ENCODE results near the gene ZBTB38. TPM values are rescaled to one million over a fixed set of nuclear protein-coding genes. Genes with fewer than 3 reads are reported as not detected.
A peak's percentile ranks its signal among the peaks of the same experiment; 100 is the strongest.

Gene ZBTB38
- total and polyA plus RNA-seq, 2 of the 13 experiments (the other 11 are each of a cell fraction or from before 2014, with no cell fraction given) = 26.8 to 51.7 TPM

DNA sequence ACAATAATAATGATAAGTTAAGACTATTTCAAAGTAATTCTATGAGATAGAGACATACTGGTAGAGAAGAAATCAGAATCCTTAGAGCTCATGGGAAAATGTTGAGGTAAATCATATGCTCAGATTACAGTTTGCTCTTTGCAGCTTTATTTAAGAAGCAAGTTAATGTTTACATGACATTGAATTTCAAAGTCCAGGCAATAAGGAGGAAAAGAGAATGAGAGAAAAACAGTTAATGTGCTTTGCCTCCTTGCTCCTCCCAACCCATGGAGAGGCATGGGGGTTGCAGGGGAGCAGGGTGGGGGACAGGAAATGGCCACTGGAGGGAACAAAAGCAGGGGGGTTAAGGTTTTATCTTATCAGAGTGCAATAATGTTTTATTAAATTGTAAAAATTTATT, 42.2 kb upstream of the ZBTB38 start (continued):
- TF ChIP-seq, protein P1, sequence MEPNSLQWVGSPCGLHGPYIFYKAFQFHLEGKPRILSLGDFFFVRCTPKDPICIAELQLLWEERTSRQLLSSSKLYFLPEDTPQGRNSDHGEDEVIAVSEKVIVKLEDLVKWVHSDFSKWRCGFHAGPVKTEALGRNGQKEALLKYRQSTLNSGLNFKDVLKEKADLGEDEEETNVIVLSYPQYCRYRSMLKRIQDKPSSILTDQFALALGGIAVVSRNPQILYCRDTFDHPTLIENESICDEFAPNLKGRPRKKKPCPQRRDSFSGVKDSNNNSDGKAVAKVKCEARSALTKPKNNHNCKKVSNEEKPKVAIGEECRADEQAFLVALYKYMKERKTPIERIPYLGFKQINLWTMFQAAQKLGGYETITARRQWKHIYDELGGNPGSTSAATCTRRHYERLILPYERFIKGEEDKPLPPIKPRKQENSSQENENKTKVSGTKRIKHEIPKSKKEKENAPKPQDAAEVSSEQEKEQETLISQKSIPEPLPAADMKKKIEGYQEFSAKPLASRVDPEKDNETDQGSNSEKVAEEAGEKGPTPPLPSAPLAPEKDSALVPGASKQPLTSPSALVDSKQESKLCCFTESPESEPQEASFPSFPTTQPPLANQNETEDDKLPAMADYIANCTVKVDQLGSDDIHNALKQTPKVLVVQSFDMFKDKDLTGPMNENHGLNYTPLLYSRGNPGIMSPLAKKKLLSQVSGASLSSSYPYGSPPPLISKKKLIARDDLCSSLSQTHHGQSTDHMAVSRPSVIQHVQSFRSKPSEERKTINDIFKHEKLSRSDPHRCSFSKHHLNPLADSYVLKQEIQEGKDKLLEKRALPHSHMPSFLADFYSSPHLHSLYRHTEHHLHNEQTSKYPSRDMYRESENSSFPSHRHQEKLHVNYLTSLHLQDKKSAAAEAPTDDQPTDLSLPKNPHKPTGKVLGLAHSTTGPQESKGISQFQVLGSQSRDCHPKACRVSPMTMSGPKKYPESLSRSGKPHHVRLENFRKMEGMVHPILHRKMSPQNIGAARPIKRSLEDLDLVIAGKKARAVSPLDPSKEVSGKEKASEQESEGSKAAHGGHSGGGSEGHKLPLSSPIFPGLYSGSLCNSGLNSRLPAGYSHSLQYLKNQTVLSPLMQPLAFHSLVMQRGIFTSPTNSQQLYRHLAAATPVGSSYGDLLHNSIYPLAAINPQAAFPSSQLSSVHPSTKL (CRISPR knock-in tag; IDR thresholded peaks at IDR 0.05) = peak; percentile 52
- TF ChIP-seq, protein P2, sequence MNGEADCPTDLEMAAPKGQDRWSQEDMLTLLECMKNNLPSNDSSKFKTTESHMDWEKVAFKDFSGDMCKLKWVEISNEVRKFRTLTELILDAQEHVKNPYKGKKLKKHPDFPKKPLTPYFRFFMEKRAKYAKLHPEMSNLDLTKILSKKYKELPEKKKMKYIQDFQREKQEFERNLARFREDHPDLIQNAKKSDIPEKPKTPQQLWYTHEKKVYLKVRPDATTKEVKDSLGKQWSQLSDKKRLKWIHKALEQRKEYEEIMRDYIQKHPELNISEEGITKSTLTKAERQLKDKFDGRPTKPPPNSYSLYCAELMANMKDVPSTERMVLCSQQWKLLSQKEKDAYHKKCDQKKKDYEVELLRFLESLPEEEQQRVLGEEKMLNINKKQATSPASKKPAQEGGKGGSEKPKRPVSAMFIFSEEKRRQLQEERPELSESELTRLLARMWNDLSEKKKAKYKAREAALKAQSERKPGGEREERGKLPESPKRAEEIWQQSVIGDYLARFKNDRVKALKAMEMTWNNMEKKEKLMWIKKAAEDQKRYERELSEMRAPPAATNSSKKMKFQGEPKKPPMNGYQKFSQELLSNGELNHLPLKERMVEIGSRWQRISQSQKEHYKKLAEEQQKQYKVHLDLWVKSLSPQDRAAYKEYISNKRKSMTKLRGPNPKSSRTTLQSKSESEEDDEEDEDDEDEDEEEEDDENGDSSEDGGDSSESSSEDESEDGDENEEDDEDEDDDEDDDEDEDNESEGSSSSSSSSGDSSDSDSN (CRISPR knock-in tag; IDR thresholded peaks at IDR 0.05) = no peak
- TF ChIP-seq FOXP1 (IDR thresholded peaks at IDR 0.05) = no peak
- TF ChIP-seq FOXP1 (CRISPR knock-in tag; IDR thresholded peaks at IDR 0.05) = peak; percentile 12; the same call in 1 of the 2 replicates
- TF ChIP-seq ZMAT3 (CRISPR knock-in tag; conservative IDR thresholded peaks at IDR 0.05) = no peak
- TF ChIP-seq, protein P3, sequence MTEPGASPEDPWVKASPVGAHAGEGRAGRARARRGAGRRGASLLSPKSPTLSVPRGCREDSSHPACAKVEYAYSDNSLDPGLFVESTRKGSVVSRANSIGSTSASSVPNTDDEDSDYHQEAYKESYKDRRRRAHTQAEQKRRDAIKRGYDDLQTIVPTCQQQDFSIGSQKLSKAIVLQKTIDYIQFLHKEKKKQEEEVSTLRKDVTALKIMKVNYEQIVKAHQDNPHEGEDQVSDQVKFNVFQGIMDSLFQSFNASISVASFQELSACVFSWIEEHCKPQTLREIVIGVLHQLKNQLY (CRISPR knock-in tag; IDR thresholded peaks at IDR 0.05) = no peak
- TF ChIP-seq, protein P4, sequence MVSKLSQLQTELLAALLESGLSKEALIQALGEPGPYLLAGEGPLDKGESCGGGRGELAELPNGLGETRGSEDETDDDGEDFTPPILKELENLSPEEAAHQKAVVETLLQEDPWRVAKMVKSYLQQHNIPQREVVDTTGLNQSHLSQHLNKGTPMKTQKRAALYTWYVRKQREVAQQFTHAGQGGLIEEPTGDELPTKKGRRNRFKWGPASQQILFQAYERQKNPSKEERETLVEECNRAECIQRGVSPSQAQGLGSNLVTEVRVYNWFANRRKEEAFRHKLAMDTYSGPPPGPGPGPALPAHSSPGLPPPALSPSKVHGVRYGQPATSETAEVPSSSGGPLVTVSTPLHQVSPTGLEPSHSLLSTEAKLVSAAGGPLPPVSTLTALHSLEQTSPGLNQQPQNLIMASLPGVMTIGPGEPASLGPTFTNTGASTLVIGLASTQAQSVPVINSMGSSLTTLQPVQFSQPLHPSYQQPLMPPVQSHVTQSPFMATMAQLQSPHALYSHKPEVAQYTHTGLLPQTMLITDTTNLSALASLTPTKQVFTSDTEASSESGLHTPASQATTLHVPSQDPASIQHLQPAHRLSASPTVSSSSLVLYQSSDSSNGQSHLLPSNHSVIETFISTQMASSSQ (IDR thresholded peaks at IDR 0.05; ENCODE audit: low read depth) = peak; percentile 38; the same call in 1 of the 2 replicates
- TF ChIP-seq, protein P4 (CRISPR knock-in tag; IDR thresholded peaks at IDR 0.05; ENCODE audit: borderline replicate concordance) = no peak; the same call in 1 of the 2 replicates
- TF ChIP-seq, protein P5, sequence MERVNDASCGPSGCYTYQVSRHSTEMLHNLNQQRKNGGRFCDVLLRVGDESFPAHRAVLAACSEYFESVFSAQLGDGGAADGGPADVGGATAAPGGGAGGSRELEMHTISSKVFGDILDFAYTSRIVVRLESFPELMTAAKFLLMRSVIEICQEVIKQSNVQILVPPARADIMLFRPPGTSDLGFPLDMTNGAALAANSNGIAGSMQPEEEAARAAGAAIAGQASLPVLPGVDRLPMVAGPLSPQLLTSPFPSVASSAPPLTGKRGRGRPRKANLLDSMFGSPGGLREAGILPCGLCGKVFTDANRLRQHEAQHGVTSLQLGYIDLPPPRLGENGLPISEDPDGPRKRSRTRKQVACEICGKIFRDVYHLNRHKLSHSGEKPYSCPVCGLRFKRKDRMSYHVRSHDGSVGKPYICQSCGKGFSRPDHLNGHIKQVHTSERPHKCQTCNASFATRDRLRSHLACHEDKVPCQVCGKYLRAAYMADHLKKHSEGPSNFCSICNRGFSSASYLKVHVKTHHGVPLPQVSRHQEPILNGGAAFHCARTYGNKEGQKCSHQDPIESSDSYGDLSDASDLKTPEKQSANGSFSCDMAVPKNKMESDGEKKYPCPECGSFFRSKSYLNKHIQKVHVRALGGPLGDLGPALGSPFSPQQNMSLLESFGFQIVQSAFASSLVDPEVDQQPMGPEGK (CRISPR knock-in tag; IDR thresholded peaks at IDR 0.05) = peak; percentile 52
- no peak for TF ChIP-seq ZNF232 (CRISPR knock-in tag; IDR thresholded peaks at IDR 0.05; ENCODE audit: borderline replicate concordance)
- TF ChIP-seq, protein P6, sequence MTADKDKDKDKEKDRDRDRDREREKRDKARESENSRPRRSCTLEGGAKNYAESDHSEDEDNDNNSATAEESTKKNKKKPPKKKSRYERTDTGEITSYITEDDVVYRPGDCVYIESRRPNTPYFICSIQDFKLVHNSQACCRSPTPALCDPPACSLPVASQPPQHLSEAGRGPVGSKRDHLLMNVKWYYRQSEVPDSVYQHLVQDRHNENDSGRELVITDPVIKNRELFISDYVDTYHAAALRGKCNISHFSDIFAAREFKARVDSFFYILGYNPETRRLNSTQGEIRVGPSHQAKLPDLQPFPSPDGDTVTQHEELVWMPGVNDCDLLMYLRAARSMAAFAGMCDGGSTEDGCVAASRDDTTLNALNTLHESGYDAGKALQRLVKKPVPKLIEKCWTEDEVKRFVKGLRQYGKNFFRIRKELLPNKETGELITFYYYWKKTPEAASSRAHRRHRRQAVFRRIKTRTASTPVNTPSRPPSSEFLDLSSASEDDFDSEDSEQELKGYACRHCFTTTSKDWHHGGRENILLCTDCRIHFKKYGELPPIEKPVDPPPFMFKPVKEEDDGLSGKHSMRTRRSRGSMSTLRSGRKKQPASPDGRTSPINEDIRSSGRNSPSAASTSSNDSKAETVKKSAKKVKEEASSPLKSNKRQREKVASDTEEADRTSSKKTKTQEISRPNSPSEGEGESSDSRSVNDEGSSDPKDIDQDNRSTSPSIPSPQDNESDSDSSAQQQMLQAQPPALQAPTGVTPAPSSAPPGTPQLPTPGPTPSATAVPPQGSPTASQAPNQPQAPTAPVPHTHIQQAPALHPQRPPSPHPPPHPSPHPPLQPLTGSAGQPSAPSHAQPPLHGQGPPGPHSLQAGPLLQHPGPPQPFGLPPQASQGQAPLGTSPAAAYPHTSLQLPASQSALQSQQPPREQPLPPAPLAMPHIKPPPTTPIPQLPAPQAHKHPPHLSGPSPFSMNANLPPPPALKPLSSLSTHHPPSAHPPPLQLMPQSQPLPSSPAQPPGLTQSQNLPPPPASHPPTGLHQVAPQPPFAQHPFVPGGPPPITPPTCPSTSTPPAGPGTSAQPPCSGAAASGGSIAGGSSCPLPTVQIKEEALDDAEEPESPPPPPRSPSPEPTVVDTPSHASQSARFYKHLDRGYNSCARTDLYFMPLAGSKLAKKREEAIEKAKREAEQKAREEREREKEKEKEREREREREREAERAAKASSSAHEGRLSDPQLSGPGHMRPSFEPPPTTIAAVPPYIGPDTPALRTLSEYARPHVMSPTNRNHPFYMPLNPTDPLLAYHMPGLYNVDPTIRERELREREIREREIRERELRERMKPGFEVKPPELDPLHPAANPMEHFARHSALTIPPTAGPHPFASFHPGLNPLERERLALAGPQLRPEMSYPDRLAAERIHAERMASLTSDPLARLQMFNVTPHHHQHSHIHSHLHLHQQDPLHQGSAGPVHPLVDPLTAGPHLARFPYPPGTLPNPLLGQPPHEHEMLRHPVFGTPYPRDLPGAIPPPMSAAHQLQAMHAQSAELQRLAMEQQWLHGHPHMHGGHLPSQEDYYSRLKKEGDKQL (CRISPR knock-in tag; IDR thresholded peaks at IDR 0.05; ENCODE audit: low read depth) = no peak

Data from HepG2 (cell line).